Measurements from ENCODE around the gene CAVIN1. TPM values are rescaled to one million over a fixed set of nuclear protein-coding genes. Genes with fewer than 3 reads are reported as not detected.
"Not testable (repeated sequence)": the region's sequence is repeated elsewhere in the genome, so short reads cannot be mapped to it uniquely, and the experiment has no call there.

The CAVIN1 gene
- total and polyA plus RNA-seq, 3 experiments from 2014 or later, result 0.18 to 0.22 TPM; not detected in 1

GRCh38 chr17:42399948-42400843 lies 22.9 kb downstream of the CAVIN1 start:
- H3K27me3 ChIP-seq (ENCODE audit: insufficient read depth, low read length, poor library complexity, severe bottlenecking), result no peaks in the 10 kb centered on the region
- ChIA-PET CTCF (interaction anchor here (1.2 to 14.7 kb wide), 4 partner anchors 11 to 82 kb away, joined by 3 to 373 read pairs (median 6); partner anchors contain the start of gene STAT3), POLR2A (interaction anchor here (1.8 kb wide), 1 partner anchor 11 kb away, joined by 9 read pairs; the partner anchor contains the start of gene STAT3)
- Mint-ChIP-seq H3K36me3 (no peaks in the 10 kb centered on the region), H3K27ac (peak overlapping the region in 4 of 8 donors; percentile 40 to 79 (median 64)), H3K4me1 (peaks cover 11 to 15% (median 12%) of the 10 kb centered on the region in 3 donors), H3K9me3 (no peaks in the 10 kb centered on the region), H3K4me3 (peak overlapping the region in 5 of 7 donors; percentile 24 to 66 (median 59)), H3K27me3 (peaks cover 0 to 5% of the 10 kb centered on the region in 2 donors)
- H3K36me3 ChIP-seq (ENCODE audit: insufficient read depth, low read length), result no peaks in the 10 kb centered on the region
- no peak overlapping the region for H3K27ac ChIP-seq (ENCODE audit: low read depth, low read length)
- peaks cover 13% of the 10 kb centered on the region for H3K4me1 ChIP-seq (ENCODE audit: insufficient read depth, low read length)
- DNase-seq, result no peak
- no peaks in the 10 kb centered on the region for H3K9me3 ChIP-seq (ENCODE audit: low read length)
- no peak overlapping the region for H3K4me3 ChIP-seq (ENCODE audit: low read length)

GRCh38 chr17:42399121-42399520 lies 23.9 kb downstream of the CAVIN1 start:
- no peak for DNase-seq
- Histone ChIP-seq H3K4me3 (ENCODE audit: low read length) (no peak overlapping the region), H3K27me3 (ENCODE audit: insufficient read depth, low read length, poor library complexity, severe bottlenecking) (no peaks in the 10 kb centered on the region), H3K36me3 (ENCODE audit: insufficient read depth, low read length) (no peaks in the 10 kb centered on the region), H3K4me1 (ENCODE audit: insufficient read depth, low read length) (peaks cover 13% of the 10 kb centered on the region), H3K27ac (ENCODE audit: low read depth, low read length) (no peak overlapping the region), H3K9me3 (ENCODE audit: low read length) (no peaks in the 10 kb centered on the region)
- H3K27ac Mint-ChIP-seq, result no peak overlapping the region
- POLR2A ChIA-PET, result interaction anchor here (1.8 kb wide), 1 partner anchor 10 kb away, joined by 9 read pairs; the partner anchor contains the start of gene STAT3
- H3K36me3 Mint-ChIP-seq, result no peaks in the 10 kb centered on the region
- peaks cover 11 to 15% (median 12%) of the 10 kb centered on the region in 3 donors for H3K4me1 Mint-ChIP-seq
- H3K4me3 Mint-ChIP-seq, result no peak overlapping the region
- CTCF ChIA-PET, result interaction anchor here (1.2 to 14.7 kb wide), 4 partner anchors 10 to 119 kb away, joined by 3 to 373 read pairs (median 7); partner anchors contain the start of gene STAT3
- H3K27me3 Mint-ChIP-seq, result peaks cover 0 to 6% of the 10 kb centered on the region in 2 donors
- no peaks in the 10 kb centered on the region for H3K9me3 Mint-ChIP-seq

GRCh38 chr17:42395601-42396000 lies 27.5 kb downstream of the CAVIN1 start:
- CTCF ChIA-PET, result interaction anchor here (1.3 to 2.0 kb wide), 4 partner anchors 11 to 73 kb away, joined by 3 to 10 read pairs (median 5); no protein-coding TSS in a partner anchor
- not testable (repeated sequence) for H3K4me3 ChIP-seq (ENCODE audit: low read length); H3K36me3 ChIP-seq (ENCODE audit: insufficient read depth, low read length); H3K4me3 Mint-ChIP-seq; H3K27ac Mint-ChIP-seq; H3K27ac ChIP-seq (ENCODE audit: low read depth, low read length); H3K9me3 Mint-ChIP-seq; H3K36me3 Mint-ChIP-seq; H3K27me3 ChIP-seq (ENCODE audit: insufficient read depth, low read length, poor library complexity, severe bottlenecking); H3K27me3 Mint-ChIP-seq; DNase-seq; H3K9me3 ChIP-seq (ENCODE audit: low read length)
- peaks cover 13% of the 10 kb centered on the region for H3K4me1 ChIP-seq (ENCODE audit: insufficient read depth, low read length)
- H3K4me1 Mint-ChIP-seq, result peaks cover 9 to 18% (median 11%) of the 10 kb centered on the region in 3 donors
- POLR2A ChIA-PET, result interaction anchor here (0.5 kb wide), 1 partner anchor 11 kb away, joined by 5 read pairs; no protein-coding TSS in a partner anchor

- H3K4me1 ChIP-seq (ENCODE audit: insufficient read depth, low read length), result peaks cover 8% of the 10 kb centered on the region
- no peak overlapping the region for H3K4me3 Mint-ChIP-seq
- no peak for DNase-seq
- H3K36me3 ChIP-seq (ENCODE audit: insufficient read depth, low read length), result no peaks in the 10 kb centered on the region
- H3K27me3 Mint-ChIP-seq, result peaks cover 0 to 5% of the 10 kb centered on the region in 2 donors
- H3K27ac Mint-ChIP-seq, result peak overlapping the region in 1 of 8 donors; percentile 24
- H3K4me3 ChIP-seq (ENCODE audit: low read length), result no peak overlapping the region
- H3K27me3 ChIP-seq (ENCODE audit: insufficient read depth, low read length, poor library complexity, severe bottlenecking), result no peaks in the 10 kb centered on the region
- ChIA-PET POLR2A (no interaction called here), CTCF (interaction anchor here (1.7 to 1.9 kb wide), 3 partner anchors 11 to 73 kb away, joined by 3 to 6 read pairs (median 4); no protein-coding TSS in a partner anchor)
- no peaks in the 10 kb centered on the region for H3K9me3 ChIP-seq (ENCODE audit: low read length)
- H3K27ac ChIP-seq (ENCODE audit: low read depth, low read length), result no peak overlapping the region
- peaks cover 3 to 17% (median 5%) of the 10 kb centered on the region in 3 donors for H3K4me1 Mint-ChIP-seq
- no peaks in the 10 kb centered on the region for H3K9me3 Mint-ChIP-seq
- H3K36me3 Mint-ChIP-seq, result no peaks in the 10 kb centered on the region
Observed at GRCh38 chr17:42394838-42395237, 28.2 kb downstream of the CAVIN1 start.

GRCh38 chr17:42392692-42393415 lies 30.2 kb downstream of the CAVIN1 start:
- ChIA-PET CTCF (interaction anchor here (0.7 to 1.9 kb wide), 4 partner anchors 11 to 71 kb away, joined by 3 to 4 read pairs (median 3); no protein-coding TSS in a partner anchor), POLR2A (interaction anchor here (1.3 kb wide), 1 partner anchor 10 kb away, joined by 4 read pairs; no protein-coding TSS in a partner anchor)
- no peak overlapping the region for H3K4me3 ChIP-seq (ENCODE audit: low read length)
- no peaks in the 10 kb centered on the region for H3K27me3 ChIP-seq (ENCODE audit: insufficient read depth, low read length, poor library complexity, severe bottlenecking)
- H3K27ac Mint-ChIP-seq, result peak overlapping the region in 7 of 8 donors; percentile 45 to 74 (median 59)
- H3K36me3 Mint-ChIP-seq, result peaks cover 0 to 9% (median 0%) of the 10 kb centered on the region in 3 donors
- peak overlapping the region in 1 of 7 donors; percentile 13 for H3K4me3 Mint-ChIP-seq
- DNase-seq, result no peak
- H3K27me3 Mint-ChIP-seq, result peaks cover 0 to 2% of the 10 kb centered on the region in 2 donors
- H3K9me3 ChIP-seq (ENCODE audit: low read length), result no peaks in the 10 kb centered on the region
- no peak overlapping the region for H3K27ac ChIP-seq (ENCODE audit: low read depth, low read length)
- no peaks in the 10 kb centered on the region for H3K36me3 ChIP-seq (ENCODE audit: insufficient read depth, low read length)
- no peaks in the 10 kb centered on the region for H3K9me3 Mint-ChIP-seq
- peaks cover 8 to 21% (median 12%) of the 10 kb centered on the region in 3 donors for H3K4me1 Mint-ChIP-seq
- peaks cover 8% of the 10 kb centered on the region for H3K4me1 ChIP-seq (ENCODE audit: insufficient read depth, low read length)

- Mint-ChIP-seq H3K36me3 (peaks cover 0 to 15% (median under 1%) of the 10 kb centered on the region in 3 donors), H3K4me1 (peaks cover 18 to 32% (median 24%) of the 10 kb centered on the region in 3 donors)
- not testable (repeated sequence) for H3K27ac Mint-ChIP-seq; H3K4me3 ChIP-seq (ENCODE audit: low read length); H3K9me3 ChIP-seq (ENCODE audit: low read length); H3K27ac ChIP-seq (ENCODE audit: low read depth, low read length); DNase-seq; H3K9me3 Mint-ChIP-seq; H3K27me3 ChIP-seq (ENCODE audit: insufficient read depth, low read length, poor library complexity, severe bottlenecking); H3K27me3 Mint-ChIP-seq; H3K4me3 Mint-ChIP-seq; H3K36me3 ChIP-seq (ENCODE audit: insufficient read depth, low read length)
- POLR2A ChIA-PET, result interaction anchor here (0.7 kb wide), 1 partner anchor 306 kb away, joined by 8 read pairs; no protein-coding TSS in a partner anchor
- H3K4me1 ChIP-seq (ENCODE audit: insufficient read depth, low read length), result peaks cover 19% of the 10 kb centered on the region
- CTCF ChIA-PET, result interaction anchor here (1.5 kb wide), 1 partner anchor 68 kb away, joined by 3 read pairs; no protein-coding TSS in a partner anchor
Observed at GRCh38 chr17:42391439-42391838, 31.6 kb downstream of the CAVIN1 start.

- no peak for DNase-seq
- ChIA-PET CTCF (interaction anchor here (0.7 to 2.3 kb wide), 4 partner anchors 10 to 102 kb away, joined by 3 to 29 read pairs (median 10); partner anchors contain the start of gene STAT5A), POLR2A (interaction anchor here (1.0 to 2.0 kb wide), 2 partner anchors 10 to 49 kb away, joined by 4 to 9 read pairs; no protein-coding TSS in a partner anchor)
- Histone ChIP-seq H3K27ac (ENCODE audit: low read depth, low read length) (no peak overlapping the region), H3K4me3 (ENCODE audit: low read length) (peak overlapping the region; percentile 76), H3K36me3 (ENCODE audit: insufficient read depth, low read length) (no peaks in the 10 kb centered on the region), H3K9me3 (ENCODE audit: low read length) (no peaks in the 10 kb centered on the region), H3K27me3 (ENCODE audit: insufficient read depth, low read length, poor library complexity, severe bottlenecking) (no peaks in the 10 kb centered on the region), H3K4me1 (ENCODE audit: insufficient read depth, low read length) (peaks cover 33% of the 10 kb centered on the region)
- Mint-ChIP-seq H3K27ac (peak overlapping the region; percentile 99 to 100 (median 100)), H3K27me3 (peaks cover 0 to 2% of the 10 kb centered on the region in 2 donors), H3K36me3 (peaks cover 0 to 17% (median 3%) of the 10 kb centered on the region in 3 donors), H3K4me3 (peak overlapping the region in 5 of 7 donors; percentile 28 to 94 (median 88)), H3K9me3 (no peaks in the 10 kb centered on the region), H3K4me1 (peaks cover 29 to 48% (median 36%) of the 10 kb centered on the region in 3 donors)
Observed at GRCh38 chr17:42389899-42390298, 33.2 kb downstream of the CAVIN1 start.

All from CD8-positive, alpha-beta memory T cell (primary cell).